HepG2 (cell line): ENCODE data around the gene CIAPIN1. TPM values are rescaled to one million over a fixed set of nuclear protein-coding genes. Genes with fewer than 3 reads are reported as not detected.
A peak's percentile ranks its signal among the peaks of the same experiment; 100 is the strongest.

Experiments
- CAMTA2 ChIP-seq: sonication (generic); formaldehyde crosslinking; IDR thresholded peaks from 2 replicates; pipeline ENCODE4 v1.4.0; 2020; ENCODE audit warnings: mild to moderate bottlenecking, missing genetic modification reagents, borderline replicate concordance
- FOXP4 ChIP-seq: sonication (generic); formaldehyde crosslinking; IDR thresholded peaks from 2 replicates; pipeline ENCODE4 v1.4.0; 2020; ENCODE audit warnings: missing genetic modification reagents
- GZF1 ChIP-seq: sonication (generic); formaldehyde crosslinking; IDR thresholded peaks from 2 replicates; pipeline ENCODE4 v1.5.1; 2020; ENCODE audit warnings: mild to moderate bottlenecking, missing genetic modification reagents
- HINFP ChIP-seq: sonication (generic); formaldehyde crosslinking; IDR thresholded peaks from 2 replicates; pipeline ENCODE4 v1.4.0; 2020; ENCODE audit warnings: low read depth, mild to moderate bottlenecking, missing genetic modification reagents
- PHF21A ChIP-seq: sonication (generic); formaldehyde crosslinking; IDR thresholded peaks from 2 replicates; pipeline ENCODE4 v1.5.0; 2020; ENCODE audit warnings: mild to moderate bottlenecking, missing genetic modification reagents
- TFDP2 ChIP-seq: sonication (generic); formaldehyde crosslinking; IDR thresholded peaks from 2 replicates; pipeline ENCODE4 v1.4.0; 2020; ENCODE audit warnings: missing genetic modification reagents
- ZBTB10 ChIP-seq: sonication (generic); formaldehyde crosslinking; IDR thresholded peaks from 2 replicates; pipeline ENCODE4 v1.4.0; 2020; ENCODE audit warnings: missing genetic modification reagents, borderline replicate concordance
- ZBTB38 ChIP-seq: sonication (generic); formaldehyde crosslinking; IDR thresholded peaks from 2 replicates; pipeline ENCODE4 v1.5.1; 2020; ENCODE audit warnings: mild to moderate bottlenecking, missing genetic modification reagents
- ZBTB46 ChIP-seq: sonication (generic); formaldehyde crosslinking; IDR thresholded peaks from 2 replicates; pipeline ENCODE4 v1.4.0; 2020; ENCODE audit warnings: mild to moderate bottlenecking, missing genetic modification reagents, borderline replicate concordance
- ZMAT3 ChIP-seq: sonication (generic); formaldehyde crosslinking; conservative IDR thresholded peaks from 2 replicates; pipeline ENCODE4 v1.7.0; 2021; ENCODE audit warnings: missing genetic modification reagents
- ZMYM4 ChIP-seq: sonication (generic); formaldehyde crosslinking; IDR thresholded peaks from 2 replicates; pipeline ENCODE4 v1.8.1; 2023; ENCODE audit warnings: mild to moderate bottlenecking, missing genetic modification reagents
- ZNF430 ChIP-seq: sonication (generic); formaldehyde crosslinking; IDR thresholded peaks from 2 replicates; pipeline ENCODE4 v1.9.0; 2021; ENCODE audit warnings: mild to moderate bottlenecking, missing genetic modification reagents
- ZNF644 ChIP-seq: IDR thresholded peaks from 2 replicates; pipeline ENCODE4 v1.6.1; 2016; ENCODE audit warnings: low read depth
- ZNF891 ChIP-seq: sonication (generic); formaldehyde crosslinking; IDR thresholded peaks from 2 replicates; pipeline ENCODE4 v1.5.0; 2020; ENCODE audit warnings: mild to moderate bottlenecking, missing genetic modification reagents
- ZXDC ChIP-seq: sonication (generic); formaldehyde crosslinking; IDR thresholded peaks from 2 replicates; pipeline ENCODE4 v1.5.0; 2020; ENCODE audit warnings: mild to moderate bottlenecking, missing genetic modification reagents
- polyA plus RNA-seq, 8 experiments: library from polyadenylated mRNA; depleted of rRNA in 3 of 8; stranded (reverse) in 7 of 8; unstranded in 1 of 8; fragments of >200 nt; fragmentation: Illumina TruSeq in 4 of 8; extraction: Trizol in 4 of 8; gene quantifications; 2 replicates each; pipeline versions ENCODE4 v1.2.1 to v1.2.3, GENCODE V29; 2011 to 2016; ENCODE audit warnings: low read depth in 4 of 8, missing spikeins in 1 of 8, mixed read lengths in 1 of 8; ENCODE audit not compliant: insufficient read depth in 1 of 8
- total RNA-seq, 5 experiments: library from RNA; depleted of rRNA; stranded (reverse); fragments of >200 nt; fragmentation: Illumina TruSeq; extraction: Trizol; gene quantifications; 2 replicates each; pipeline ENCODE4 v1.2.3, GENCODE V29; 2016; ENCODE audit warnings: low read depth in 1 of 5

The CIAPIN1 gene
- total and polyA plus RNA-seq, 2 of the 13 experiments (the other 11 are each of a cell fraction or from before 2014, with no cell fraction given) = 69.3 to 89.7 TPM

GRCh38 chr16:57482845-57483545 is 35.8 kb upstream of the CIAPIN1 start (continued):
- TF ChIP-seq CAMTA2 (CRISPR knock-in tag) = no peak
- TF ChIP-seq ZMYM4 (CRISPR knock-in tag) = peak; percentile 66
- peak; percentile 97 for TF ChIP-seq PHF21A
- peak; percentile 98 for TF ChIP-seq ZBTB46 (CRISPR knock-in tag)
- peak; percentile 97 for TF ChIP-seq GZF1 (CRISPR knock-in tag)
- peak; percentile 72; the same call in 1 of the 2 replicates for TF ChIP-seq HINFP (CRISPR knock-in tag)
- TF ChIP-seq ZNF644 = peak; percentile 38; the same call in 1 of the 2 replicates
- peak; percentile 48; the same call in 1 of the 2 replicates for TF ChIP-seq ZBTB38
- TF ChIP-seq ZXDC (CRISPR knock-in tag) = no peak
- TF ChIP-seq ZNF891 = peak; percentile 56; the same call in 1 of the 2 replicates
- TF ChIP-seq ZBTB10 (CRISPR knock-in tag) = peak; percentile 98
- peak; percentile 69; the same call in 1 of the 2 replicates for TF ChIP-seq ZMAT3
- TF ChIP-seq FOXP4 (CRISPR knock-in tag) = peak; percentile 56
- peak; percentile 57 for TF ChIP-seq ZNF430 (CRISPR knock-in tag)
- peak; percentile 27; the same call in 1 of the 2 replicates for TF ChIP-seq TFDP2
